ENCODE data around the gene GTF2A1L.

GRCh38 chr2:48578313-48578712, 39.3 kb upstream of the GTF2A1L start:
- TF ChIP-seq CTCF (IDR thresholded peaks at IDR 0.05 in 2 of 3, conservative IDR thresholded peaks at IDR 0.05 in 1 of 3; ENCODE audit: borderline replicate concordance in 1 of 3, insufficient read depth in 1 of 3, low read depth in 2 of 3, low read length in 2 of 3) (no peak), POLR2A (IDR thresholded peaks at IDR 0.05; ENCODE audit: borderline replicate concordance, extremely low read depth, insufficient read depth, insufficient read length) (no peak), CEBPB (IDR thresholded peaks at IDR 0.05; ENCODE audit: low read depth) (no peak), EZH2 (IDR thresholded peaks at IDR 0.05) (no peak), POLR2AphosphoS5 (IDR thresholded peaks at IDR 0.05; ENCODE audit: low read depth, low read length) (no peak), SP1 (IDR thresholded peaks at IDR 0.05; ENCODE audit: low read depth) (no peak), EZH2phosphoT487 (IDR thresholded peaks at IDR 0.05; ENCODE audit: borderline replicate concordance) (no peak)
- TF ChIP-seq, protein P1, sequence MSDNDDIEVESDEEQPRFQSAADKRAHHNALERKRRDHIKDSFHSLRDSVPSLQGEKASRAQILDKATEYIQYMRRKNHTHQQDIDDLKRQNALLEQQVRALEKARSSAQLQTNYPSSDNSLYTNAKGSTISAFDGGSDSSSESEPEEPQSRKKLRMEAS (IDR thresholded peaks at IDR 0.05): no peak
